ENCODE data around the gene REEP3.

REEP3 gene

GRCh38 chr10:63478564-63478963, 42.6 kb upstream of the REEP3 start:
- H3K27ac ChIP-seq (ENCODE audit: low read length) = no peak overlapping the region
- H2AFZ ChIP-seq (ENCODE audit: low read depth, low read length) = no peak overlapping the region
- ATAC-seq (ENCODE audit: insufficient read depth, low read depth) (no peak), DNase-seq (no peak)
- no peaks in the 10 kb centered on the region for H3K27me3 ChIP-seq (ENCODE audit: insufficient read depth, low read length, poor library complexity)
- TF ChIP-seq EZH2 (IDR thresholded peaks at IDR 0.05; ENCODE audit: borderline replicate concordance, low read depth, low read length, severe bottlenecking) (no peak), CTCF (IDR thresholded peaks at IDR 0.05; ENCODE audit: borderline replicate concordance, extremely low read depth, low read length, poor library complexity, severe bottlenecking) (no peak)
- H4K20me1 ChIP-seq (ENCODE audit: insufficient read depth, low read length) = peaks cover 47% of the 10 kb centered on the region; the same call in 1 of the 2 replicates
- no peak overlapping the region for H3K9ac ChIP-seq (ENCODE audit: low read depth, low read length)
- peaks cover 97% of the 10 kb centered on the region for H3K79me2 ChIP-seq (ENCODE audit: insufficient read depth, low read length)
- H3K4me1 ChIP-seq (ENCODE audit: insufficient read depth, low read length) = no peaks in the 10 kb centered on the region
- H3K36me3 ChIP-seq (ENCODE audit: insufficient read depth, low read length) = no peaks in the 10 kb centered on the region
- H3K4me2 ChIP-seq (ENCODE audit: insufficient read depth, low read length) = no peak overlapping the region
- H3K4me3 ChIP-seq (ENCODE audit: low read depth in 1 of 2, low read length in 2 of 2) = no peak overlapping the region
- no peaks in the 10 kb centered on the region for H3K9me3 ChIP-seq (ENCODE audit: insufficient read depth, low read length, severe bottlenecking)

- Histone ChIP-seq H3K36me3 (ENCODE audit: insufficient read depth, low read length) (no peaks in the 10 kb centered on the region), H4K20me1 (ENCODE audit: insufficient read depth, low read length) (peaks cover 50% of the 10 kb centered on the region; the same call in 1 of the 2 replicates), H3K79me2 (ENCODE audit: insufficient read depth, low read length) (peaks cover 97% of the 10 kb centered on the region), H3K27ac (ENCODE audit: low read length) (no peak overlapping the region), H3K9me3 (ENCODE audit: insufficient read depth, low read length, severe bottlenecking) (no peaks in the 10 kb centered on the region), H3K4me2 (ENCODE audit: insufficient read depth, low read length) (no peak overlapping the region), H3K4me1 (ENCODE audit: insufficient read depth, low read length) (no peaks in the 10 kb centered on the region), H3K9ac (ENCODE audit: low read depth, low read length) (no peak overlapping the region), H3K27me3 (ENCODE audit: insufficient read depth, low read length, poor library complexity) (no peaks in the 10 kb centered on the region), H2AFZ (ENCODE audit: low read depth, low read length) (no peak overlapping the region), H3K4me3 (ENCODE audit: low read depth in 1 of 2, low read length in 2 of 2) (no peak overlapping the region)
- TF ChIP-seq EZH2 (IDR thresholded peaks at IDR 0.05; ENCODE audit: borderline replicate concordance, low read depth, low read length, severe bottlenecking) = no peak
- TF ChIP-seq CTCF (IDR thresholded peaks at IDR 0.05; ENCODE audit: borderline replicate concordance, extremely low read depth, low read length, poor library complexity, severe bottlenecking) = no peak
- ATAC-seq (ENCODE audit: insufficient read depth, low read depth) (no peak), DNase-seq (no peak)
These were observed 41.0 kb upstream of the REEP3 start for GRCh38 chr10:63480237-63480636.

- ATAC-seq (ENCODE audit: insufficient read depth, low read depth) (no peak), DNase-seq (no peak)
- no peak overlapping the region for H2AFZ ChIP-seq (ENCODE audit: low read depth, low read length)
- peaks cover 98% of the 10 kb centered on the region for H3K79me2 ChIP-seq (ENCODE audit: insufficient read depth, low read length)
- peaks cover 54% of the 10 kb centered on the region; the same call in 1 of the 2 replicates for H4K20me1 ChIP-seq (ENCODE audit: insufficient read depth, low read length)
- no peak overlapping the region for H3K4me2 ChIP-seq (ENCODE audit: insufficient read depth, low read length)
- no peak overlapping the region for H3K9ac ChIP-seq (ENCODE audit: low read depth, low read length)
- H3K9me3 ChIP-seq (ENCODE audit: insufficient read depth, low read length, severe bottlenecking) = no peaks in the 10 kb centered on the region
- no peak for TF ChIP-seq EZH2 (IDR thresholded peaks at IDR 0.05; ENCODE audit: borderline replicate concordance, low read depth, low read length, severe bottlenecking)
- no peak for TF ChIP-seq CTCF (IDR thresholded peaks at IDR 0.05; ENCODE audit: borderline replicate concordance, extremely low read depth, low read length, poor library complexity, severe bottlenecking)
- H3K27me3 ChIP-seq (ENCODE audit: insufficient read depth, low read length, poor library complexity) = no peaks in the 10 kb centered on the region
- no peak overlapping the region for H3K4me3 ChIP-seq (ENCODE audit: low read depth in 1 of 2, low read length in 2 of 2)
- no peak overlapping the region for H3K27ac ChIP-seq (ENCODE audit: low read length)
- H3K4me1 ChIP-seq (ENCODE audit: insufficient read depth, low read length) = no peaks in the 10 kb centered on the region
- no peaks in the 10 kb centered on the region for H3K36me3 ChIP-seq (ENCODE audit: insufficient read depth, low read length)
These were observed 39.3 kb upstream of the REEP3 start for GRCh38 chr10:63481815-63482421.

All from DND-41 (cell line).